HEK293T (cell line): ENCODE data around the gene KDM1B.

Source experiments
- ARNT ChIP-seq: fragments of 450-650 bp; IDR thresholded peaks from 2 replicates; pipeline ENCODE4 v1.6.1; 2017; ENCODE audit warnings: mild to moderate bottlenecking
- BHLHE40 ChIP-seq: fragments of 450-650 bp; IDR thresholded peaks from 2 replicates; pipeline ENCODE4 v1.6.1; 2016; ENCODE audit warnings: mild to moderate bottlenecking, moderate library complexity, borderline replicate concordance
- ELF4 ChIP-seq: fragments of 450-650 bp; IDR thresholded peaks from 2 replicates; pipeline ENCODE4 v1.6.1; 2017; ENCODE audit warnings: antibody characterized with exemption
- FOXA1 ChIP-seq: fragments of 450-650 bp; IDR thresholded peaks from 2 replicates; pipeline ENCODE4 v1.6.1; 2016; ENCODE audit warnings: mild to moderate bottlenecking
- FOXK2 ChIP-seq: fragments of 450-650 bp; IDR thresholded peaks from 2 replicates; pipeline ENCODE4 v1.6.1; 2016; ENCODE audit warnings: mild to moderate bottlenecking
- FOXM1 ChIP-seq: fragments of 450-650 bp; IDR thresholded peaks from 2 replicates; pipeline ENCODE4 v1.6.1; 2017; ENCODE audit warnings: mild to moderate bottlenecking, borderline replicate concordance
- HDGF ChIP-seq: fragments of 450-650 bp; IDR thresholded peaks from 2 replicates; pipeline ENCODE4 v1.6.1; 2017; ENCODE audit warnings: antibody characterized with exemption, borderline replicate concordance
- LEF1 ChIP-seq: fragments of 450-650 bp; IDR thresholded peaks from 2 replicates; pipeline ENCODE4 v1.6.1; 2017; ENCODE audit warnings: mild to moderate bottlenecking, borderline replicate concordance
- NFRKB ChIP-seq: fragments of 450-650 bp; IDR thresholded peaks from 2 replicates; pipeline ENCODE4 v1.6.1; 2016; ENCODE audit warnings: mild to moderate bottlenecking, moderate library complexity
- PKNOX1 ChIP-seq: fragments of 450-650 bp; IDR thresholded peaks from 2 replicates; pipeline ENCODE4 v1.6.1; 2016
- SP1 ChIP-seq: fragments of 450-650 bp; IDR thresholded peaks from 2 replicates; pipeline ENCODE4 v1.6.1; 2017
- SUZ12 ChIP-seq: fragments of 450-650 bp; IDR thresholded peaks from 2 replicates; pipeline ENCODE4 v1.6.1; 2016; ENCODE audit warnings: mild to moderate bottlenecking
- TARDBP ChIP-seq: fragments of 450-650 bp; IDR thresholded peaks from 2 replicates; pipeline ENCODE4 v1.6.1; 2016
- ZNF384 ChIP-seq: fragments of 450-650 bp; IDR thresholded peaks from 2 replicates; pipeline ENCODE4 v1.6.1; 2016

- no peak for TF ChIP-seq FOXA1
- no peak for TF ChIP-seq SP1
- no peak for TF ChIP-seq SUZ12
- no peak for TF ChIP-seq TARDBP
- no peak for TF ChIP-seq PKNOX1
- TF ChIP-seq HDGF: no peak
- no peak for TF ChIP-seq FOXM1
- no peak for TF ChIP-seq FOXK2
- TF ChIP-seq BHLHE40: no peak
- no peak for TF ChIP-seq ELF4
- no peak for TF ChIP-seq ZNF384
- TF ChIP-seq ARNT: no peak
- TF ChIP-seq NFRKB: no peak
- TF ChIP-seq LEF1: no peak
Measured at GRCh38 chr6:18153311-18153703, 1.9 kb upstream of the KDM1B start.
